Hypothalamus (tissue), 51 donors: ENCODE data around the gene DMRTC2.

ENCODE experiments used
- DNase-seq, 51 donors: peaks; one replicate each; lab custom pipeline; 2025; lab: John Stamatoyannopoulos, UW

Gene DMRTC2

GRCh38 chr19:41886761-41887710 lies 42.2 kb downstream of the DMRTC2 start:
- peak in 1 of 51 donors; percentile 7 for DNase-seq

GRCh38 chr19:41887711-41888382 lies 43.0 kb downstream of the DMRTC2 start:
- DNase-seq: peak in 36 of 51 donors; percentile 6 to 72 (median 36)

- DNase-seq: no peak
These were observed 44.1 kb downstream of the DMRTC2 start for GRCh38 chr19:41888926-41889325.

DNA sequence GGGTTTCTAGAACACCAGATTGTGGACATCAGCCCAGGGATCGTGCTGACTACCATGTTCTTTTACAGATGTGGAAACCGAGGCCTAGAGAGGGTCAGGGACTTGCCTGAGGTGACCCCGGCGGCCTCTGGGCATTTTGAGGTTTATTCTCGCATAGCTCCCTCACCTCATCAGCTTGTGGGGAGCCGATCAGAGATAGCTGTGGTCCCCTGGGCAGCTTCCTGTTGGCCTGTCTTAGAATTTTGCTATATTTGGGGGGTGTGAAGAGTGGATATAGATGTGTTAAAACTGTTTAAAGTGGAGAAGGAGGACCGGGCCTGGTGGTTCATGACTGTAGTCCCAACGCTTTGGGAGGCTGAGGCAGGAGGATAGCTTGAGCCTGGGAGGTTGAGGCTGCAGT lies 45.1 kb downstream of the DMRTC2 start:
- DNase-seq: no peak

- no peak for DNase-seq
These were observed 46.1 kb downstream of the DMRTC2 start for GRCh38 chr19:41890936-41891335.

DNA sequence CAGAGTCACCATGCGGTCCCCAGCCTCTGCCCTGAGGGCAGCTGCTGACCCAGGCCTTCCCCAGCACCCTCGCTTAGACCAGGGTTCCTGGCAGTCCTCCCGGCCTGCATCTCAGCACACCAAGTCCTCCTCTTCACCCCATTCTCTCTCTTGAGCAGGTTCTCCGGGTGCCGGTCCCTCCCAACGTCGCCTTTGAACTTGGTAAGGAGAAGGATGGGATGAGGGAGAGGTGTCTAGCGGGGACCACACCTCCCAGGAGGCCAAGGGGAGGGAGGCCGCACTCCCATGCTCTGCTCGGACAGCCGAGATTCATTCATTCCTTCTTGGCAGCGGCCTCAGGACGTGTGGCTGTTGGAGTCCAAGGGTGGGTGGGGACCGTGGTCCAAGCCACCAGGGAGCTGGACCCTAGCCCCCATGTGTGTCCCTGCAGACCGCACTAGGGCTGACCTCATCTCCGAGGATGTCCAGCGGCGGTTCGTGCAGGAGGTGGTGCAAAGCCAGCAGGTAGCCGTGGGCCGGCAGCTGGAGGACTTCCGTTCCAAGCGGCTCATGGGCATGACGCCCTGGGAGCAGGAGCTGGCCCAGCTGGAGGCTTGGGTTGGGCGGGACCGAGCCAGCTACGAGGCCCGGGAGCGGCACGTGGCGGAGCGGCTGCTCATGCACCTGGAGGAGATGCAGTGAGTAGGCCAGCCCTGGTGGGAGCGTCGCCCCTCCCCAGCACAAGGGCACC lies 47.5 kb downstream of the DMRTC2 start:
- no peak for DNase-seq

- no peak for DNase-seq
These were observed 49.1 kb downstream of the DMRTC2 start for GRCh38 chr19:41893899-41894298.

GRCh38 chr19:41894350-41894749 lies 49.5 kb downstream of the DMRTC2 start:
- DNase-seq: no peak

DNA sequence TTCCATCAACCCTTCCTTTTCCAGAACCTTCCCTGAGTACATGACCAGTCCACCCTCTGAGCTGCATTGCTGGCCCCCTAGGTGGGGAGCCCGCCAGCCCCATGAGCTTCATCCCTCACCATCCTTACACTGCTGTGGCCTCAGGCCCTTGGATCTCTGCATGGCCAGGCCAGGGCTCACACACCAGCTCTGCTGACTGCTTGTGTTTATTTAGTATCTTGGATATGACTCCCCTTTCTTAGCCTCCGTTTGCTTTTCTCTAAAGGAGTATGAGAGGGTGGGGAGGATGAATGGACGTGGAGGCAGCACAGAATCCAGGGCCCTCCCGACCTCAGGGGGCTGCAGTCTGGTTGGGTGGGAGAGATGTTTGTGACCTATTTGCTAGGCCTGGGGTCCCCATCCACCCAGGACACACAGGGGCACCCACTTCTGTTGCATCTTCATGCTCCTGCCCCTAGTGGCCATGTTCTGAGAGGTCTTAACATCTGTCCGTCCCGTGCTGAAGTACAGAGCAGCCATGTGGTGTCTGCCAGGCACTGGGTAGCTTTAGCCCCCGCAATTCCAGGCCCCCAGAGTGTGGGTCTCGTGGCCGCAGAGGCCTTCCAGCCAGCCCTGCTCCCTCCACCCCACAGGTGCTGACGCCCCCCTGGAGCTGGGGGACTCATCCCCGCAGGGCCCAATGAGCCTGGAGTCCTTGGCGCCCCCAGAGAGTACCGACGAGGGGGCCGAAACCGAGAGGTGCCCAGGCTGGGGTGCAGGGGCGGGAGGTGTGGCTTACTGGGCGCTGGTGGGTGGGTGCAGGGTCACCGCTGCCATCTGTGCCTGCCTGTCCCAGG lies 51.1 kb downstream of the DMRTC2 start:
- DNase-seq: no peak

GRCh38 chr19:41896581-41896942 lies 51.7 kb downstream of the DMRTC2 start:
- no peak for DNase-seq

DNA sequence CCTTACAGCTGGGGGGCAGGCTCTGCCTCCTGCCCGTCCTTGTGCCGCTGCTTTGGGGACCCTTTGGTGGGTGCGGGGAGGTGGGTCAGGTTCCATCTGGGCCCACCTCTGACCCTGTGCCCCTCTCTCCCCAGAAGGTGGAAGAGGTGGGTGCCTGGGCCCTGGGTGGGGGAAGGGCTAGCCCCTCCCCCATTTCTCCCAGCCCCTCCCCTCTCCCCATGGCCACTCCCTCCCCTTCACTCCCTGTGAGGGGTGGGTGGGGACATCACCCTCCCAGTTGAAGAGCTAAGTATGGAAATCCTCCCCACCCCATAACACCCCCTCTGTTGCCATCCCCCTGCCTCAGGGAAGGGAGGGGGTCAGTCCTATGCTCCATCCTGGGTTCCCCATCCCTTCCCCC lies 52.3 kb downstream of the DMRTC2 start:
- no peak for DNase-seq

GRCh38 chr19:41897820-41898219 lies 53.0 kb downstream of the DMRTC2 start:
- DNase-seq: no peak

GRCh38 chr19:41898235-41898634 lies 53.4 kb downstream of the DMRTC2 start:
- no peak for DNase-seq
